ENCODE measurements around the gene NDRG3.
"Not testable (repeated sequence)": the region's sequence is repeated elsewhere in the genome, so short reads cannot be mapped to it uniquely, and the experiment has no call there.

Gene NDRG3

DNA sequence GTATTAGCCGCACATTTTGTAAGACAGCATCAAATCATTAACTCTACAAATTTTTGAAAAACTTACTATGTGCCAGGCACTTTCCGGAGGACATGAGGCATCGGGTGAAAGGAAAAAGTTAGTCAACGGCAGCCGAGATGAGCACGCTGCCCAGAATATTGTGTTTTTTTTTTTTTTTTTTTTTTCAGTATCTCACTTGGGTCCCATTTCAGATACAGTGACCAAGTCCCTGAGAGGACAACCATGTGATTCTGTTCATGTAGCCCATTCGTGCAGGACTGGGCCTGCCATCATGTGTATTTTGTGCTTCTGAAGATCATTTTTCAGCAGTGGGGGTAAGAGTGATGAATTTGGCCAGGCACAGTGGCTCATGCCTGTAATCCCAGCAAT, 101.2 kb downstream of the NDRG3 start:
- no peak for DNase-seq (ENCODE audit: low spot score)

- DNase-seq (ENCODE audit: low spot score): no peak
These were observed 101.7 kb downstream of the NDRG3 start for GRCh38 chr20:36644032-36644705.

DNA sequence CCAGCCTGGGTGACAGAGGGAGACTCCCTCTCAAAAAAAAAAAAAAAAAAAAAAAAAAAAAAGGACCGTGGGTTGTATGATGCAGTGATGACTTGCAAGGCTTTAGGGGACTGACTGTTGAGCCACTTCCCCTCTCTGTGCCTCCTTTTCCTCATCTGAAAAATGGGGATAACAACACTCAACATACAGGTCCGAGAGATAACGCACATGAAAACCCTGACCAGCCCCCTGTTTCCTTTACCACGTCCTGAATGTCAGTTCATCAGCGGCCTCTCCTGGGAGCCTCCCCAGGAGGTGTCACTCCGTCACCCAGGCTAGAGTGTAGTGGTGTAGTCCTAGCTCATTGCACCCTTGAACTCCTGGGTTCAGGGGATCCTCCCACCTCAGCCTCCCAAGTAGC, 103.8 kb downstream of the NDRG3 start:
- no peak for DNase-seq (ENCODE audit: low spot score)

- DNase-seq (ENCODE audit: low spot score): no peak
These were observed 104.4 kb downstream of the NDRG3 start for GRCh38 chr20:36641506-36641843.

- DNase-seq (ENCODE audit: low spot score): not testable (repeated sequence)
These were observed 107.0 kb downstream of the NDRG3 start for GRCh38 chr20:36638876-36639400.

DNA sequence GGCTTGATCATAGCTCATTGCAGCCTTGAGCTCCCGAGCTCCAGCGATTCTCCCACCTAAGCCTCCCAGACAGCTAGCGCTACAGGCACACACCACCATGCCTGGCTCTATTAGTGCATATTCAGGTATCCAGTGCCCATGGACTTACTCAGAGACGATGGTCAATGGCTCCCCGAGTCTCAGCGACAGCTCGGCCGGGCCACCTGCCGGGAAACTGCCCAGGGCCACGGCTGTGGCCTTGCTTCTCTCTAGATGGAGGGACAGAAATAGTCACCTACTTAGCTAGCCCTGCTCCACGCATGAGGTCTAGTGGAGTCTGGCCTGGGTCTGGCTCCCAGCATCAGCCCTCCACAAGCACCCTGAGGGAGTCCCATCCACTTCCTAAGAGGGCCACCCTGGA, 111.5 kb downstream of the NDRG3 start:
- DNase-seq (ENCODE audit: low spot score): no peak

- no peak for DNase-seq (ENCODE audit: low spot score)
These were observed 112.6 kb downstream of the NDRG3 start for GRCh38 chr20:36633285-36633772.

- peak; percentile 56 for DNase-seq (ENCODE audit: low spot score)
These were observed 113.2 kb downstream of the NDRG3 start for GRCh38 chr20:36632487-36633284.

DNA sequence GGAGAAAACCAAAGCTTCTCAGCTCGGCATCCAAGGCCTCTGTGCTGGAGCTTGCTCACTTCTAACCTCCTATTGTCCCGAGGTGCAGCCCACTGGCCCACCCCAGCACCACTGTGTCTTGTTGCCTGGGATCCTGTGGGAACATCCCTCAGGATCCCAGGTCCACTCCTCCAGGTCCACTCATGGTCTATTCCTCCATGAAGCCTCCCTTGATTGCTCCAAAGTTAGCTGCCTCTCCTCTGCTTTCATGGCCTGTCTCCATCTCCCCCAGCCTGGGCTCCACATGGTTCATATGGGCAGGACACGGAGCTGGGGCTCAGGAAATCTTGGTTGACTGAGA, 113.8 kb downstream of the NDRG3 start:
- DNase-seq (ENCODE audit: low spot score): no peak

DNA sequence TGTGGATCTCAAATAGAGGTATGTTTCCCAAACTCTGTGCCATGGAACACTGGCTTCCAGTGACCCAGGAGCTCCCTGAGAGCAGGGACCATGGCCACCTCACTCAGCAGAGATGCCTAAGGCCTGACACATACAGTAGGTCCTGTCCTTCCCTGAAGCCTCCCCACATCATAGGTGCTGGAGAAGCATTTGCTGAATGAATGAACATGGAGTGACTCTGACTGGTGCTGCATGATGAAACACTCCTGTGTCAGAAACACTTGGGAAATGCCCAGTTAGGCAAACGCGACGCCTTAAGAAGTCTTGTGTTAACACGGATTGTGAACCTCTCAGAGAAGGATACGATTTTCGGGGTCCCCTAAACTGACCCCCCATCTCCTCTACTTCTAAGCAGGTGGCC, 114.2 kb downstream of the NDRG3 start:
- DNase-seq (ENCODE audit: low spot score): no peak

DNA sequence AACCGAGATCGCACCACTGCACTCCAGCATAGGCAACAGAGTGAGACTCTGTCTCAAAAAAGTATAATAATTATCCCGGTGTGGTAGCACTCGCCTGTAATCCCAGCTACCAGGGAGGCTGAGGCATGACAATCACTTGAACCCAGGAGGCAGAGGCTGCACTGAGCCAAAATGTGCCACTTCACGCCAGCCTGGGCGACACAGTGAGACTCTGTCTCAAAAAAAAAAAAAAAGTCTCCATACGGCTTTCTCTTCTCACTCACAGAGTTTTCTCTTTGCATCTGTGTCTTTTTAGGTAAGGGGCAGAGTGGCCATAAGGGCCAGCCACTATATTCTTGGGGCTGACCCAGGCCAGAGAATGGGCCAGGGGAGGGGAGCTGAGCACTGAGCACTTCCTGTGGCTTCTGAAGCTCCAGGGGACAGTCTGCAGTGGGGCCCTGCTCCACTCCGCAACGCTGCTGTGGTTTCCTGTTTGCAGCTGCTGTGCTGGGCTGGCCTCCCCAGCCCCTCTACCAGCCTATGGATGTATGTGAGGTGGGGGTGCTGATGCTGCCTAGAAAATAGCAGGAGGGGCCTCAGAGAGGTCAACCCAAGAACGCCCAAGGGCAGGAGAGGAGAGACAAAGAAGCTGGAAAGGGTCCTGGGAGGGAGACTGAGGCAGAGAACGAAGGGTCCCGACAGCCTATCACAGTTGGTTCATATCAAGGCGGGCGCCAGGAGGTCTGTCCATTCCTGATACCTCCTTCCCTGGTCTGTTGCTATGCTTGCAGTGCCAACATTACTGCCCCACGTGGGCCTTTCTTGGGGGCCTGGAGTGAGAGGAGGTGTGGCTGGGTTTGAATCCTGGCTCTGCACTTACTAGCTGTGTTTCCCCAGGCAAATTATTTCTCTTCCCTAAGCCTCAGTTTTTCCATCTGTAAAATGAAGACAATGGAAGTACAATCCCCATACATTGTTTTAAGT, 115.9 kb downstream of the NDRG3 start:
- no peak for DNase-seq (ENCODE audit: low spot score)

- no peak for DNase-seq (ENCODE audit: low spot score)
These were observed 117.8 kb downstream of the NDRG3 start for GRCh38 chr20:36628076-36628475.

DNA sequence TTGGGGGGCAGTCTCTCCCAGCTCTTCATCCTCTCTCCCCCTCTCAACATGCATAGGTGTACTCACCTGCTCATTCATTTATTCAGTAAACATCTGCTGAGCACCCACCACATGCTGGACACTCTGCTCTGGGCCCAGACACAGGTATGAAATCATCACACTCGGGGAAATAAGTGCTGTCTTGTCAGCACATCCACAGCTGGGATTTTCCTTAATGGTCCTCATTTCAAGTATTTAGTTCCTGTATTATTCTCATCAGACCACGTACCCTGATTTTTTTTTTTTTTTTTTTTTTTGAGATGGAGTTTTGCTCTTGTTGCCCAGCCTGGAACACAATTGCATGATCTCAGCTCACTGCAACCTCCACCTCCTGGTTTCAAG, 121.0 kb downstream of the NDRG3 start:
- no peak for DNase-seq (ENCODE audit: low spot score)

DNA sequence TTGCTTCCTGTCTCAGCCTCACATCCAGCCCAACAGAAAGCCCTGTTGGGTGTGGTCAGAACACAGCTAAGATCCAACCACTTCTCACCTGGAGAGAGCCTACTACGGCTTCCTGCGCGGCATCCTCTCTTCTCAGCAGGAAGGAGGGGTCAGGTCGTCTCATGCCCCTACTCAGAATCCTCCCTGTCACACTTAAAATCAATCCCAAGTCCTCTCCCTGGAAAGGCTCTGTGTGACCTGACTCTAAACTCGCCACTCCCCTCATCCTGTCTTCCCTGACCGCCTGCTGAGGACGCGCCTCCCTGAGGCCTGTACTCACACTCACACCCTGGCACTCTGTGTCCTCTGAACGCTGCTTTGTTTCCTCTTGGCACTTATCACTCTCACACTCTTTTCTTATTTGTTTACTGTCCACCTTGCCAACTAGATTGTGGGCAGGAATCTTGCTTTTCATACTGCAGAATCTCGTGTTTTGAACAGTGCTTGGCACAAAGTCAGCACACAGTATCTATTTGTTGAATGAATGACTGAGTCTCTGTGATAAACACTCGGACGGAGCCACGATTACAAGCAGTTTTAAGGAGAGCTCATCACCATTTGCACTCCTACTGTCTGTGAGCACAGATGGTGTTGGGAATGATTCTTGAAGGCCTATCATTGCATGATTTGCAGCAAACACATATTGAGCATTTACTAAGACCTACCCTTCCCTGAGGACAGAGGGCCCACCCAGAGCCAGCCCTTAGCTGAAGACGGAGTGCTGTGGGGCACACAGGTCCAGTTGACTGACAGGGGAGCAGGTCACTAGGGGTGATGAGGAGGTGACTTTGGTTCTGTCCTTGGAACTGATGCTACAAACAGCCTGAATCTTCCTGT, 121.6 kb downstream of the NDRG3 start:
- DNase-seq (ENCODE audit: low spot score): peak; percentile 31

GRCh38 chr20:36623444-36623843, 122.4 kb downstream of the NDRG3 start:
- no peak for DNase-seq (ENCODE audit: low spot score)

DNA sequence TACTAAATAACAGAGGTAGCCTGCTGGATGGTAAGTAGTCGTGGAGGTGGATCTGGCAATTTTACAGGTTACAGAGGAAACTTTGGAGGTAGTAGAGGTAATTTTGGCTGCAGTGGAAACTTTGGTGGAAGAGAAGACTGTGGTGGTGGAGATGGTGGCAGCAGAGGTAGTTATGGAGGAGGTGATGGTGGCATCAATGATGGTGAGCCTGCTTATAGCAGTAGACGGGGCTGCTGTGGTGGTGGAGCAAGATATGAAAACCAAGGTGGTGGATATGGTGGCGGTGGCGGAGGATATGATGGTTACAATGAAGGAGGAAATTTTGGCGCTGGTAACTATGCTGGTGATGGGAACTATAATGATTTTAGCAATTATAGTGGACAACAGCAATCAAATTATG, 125.0 kb downstream of the NDRG3 start:
- DNase-seq (ENCODE audit: low spot score): no peak

- DNase-seq (ENCODE audit: low spot score): no peak
These were observed 130.9 kb downstream of the NDRG3 start for GRCh38 chr20:36614781-36615557.

DNA sequence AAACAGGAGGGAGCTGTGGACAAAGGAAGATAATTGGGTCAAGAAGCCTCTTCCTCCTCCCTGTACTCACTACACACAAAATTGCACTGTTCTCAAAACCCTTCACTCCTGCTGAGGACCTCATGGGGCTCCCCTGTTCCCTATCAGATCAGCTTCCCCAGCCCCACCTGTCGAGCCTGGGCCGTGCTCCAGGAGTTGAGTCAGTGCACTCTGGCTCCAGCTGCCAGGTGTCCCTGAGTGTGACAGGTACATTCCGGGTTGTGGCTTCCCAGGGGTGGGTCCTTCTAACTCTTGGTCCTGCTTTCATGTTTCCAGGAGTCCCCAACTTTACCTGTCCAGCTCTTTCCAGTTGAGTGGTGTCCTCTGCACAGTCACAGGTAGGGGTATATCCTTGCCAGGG, 131.9 kb downstream of the NDRG3 start:
- DNase-seq (ENCODE audit: low spot score): no peak

GRCh38 chr20:36611625-36612024, 134.3 kb downstream of the NDRG3 start:
- no peak for DNase-seq (ENCODE audit: low spot score)

DNA sequence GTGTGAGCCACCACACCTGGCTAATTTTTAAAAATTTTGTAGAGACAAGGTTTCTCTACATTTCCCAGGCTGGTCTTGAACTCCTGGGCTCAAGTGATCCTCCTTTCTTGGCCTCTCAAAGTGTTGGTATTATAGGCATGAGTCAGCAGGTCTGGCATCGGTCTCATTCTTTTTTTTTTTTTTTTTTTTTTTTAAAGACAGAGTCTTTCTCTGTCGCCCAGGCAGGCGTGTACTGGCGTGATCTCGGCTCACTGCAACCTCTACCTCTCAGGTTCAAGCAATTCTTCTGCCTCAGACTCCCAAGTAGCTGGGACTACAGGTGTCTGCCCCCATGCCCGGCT, 137.5 kb downstream of the NDRG3 start:
- DNase-seq (ENCODE audit: low spot score): not testable (repeated sequence)

Data from iPS-NIHi11 (cell line).